Stimulated activated CD8-positive, alpha-beta memory T cell treated with anti-CD3 and anti-CD28 coated beads, Interleukin-4, amount 100 ng/mL, for 1 hour (primary cell): ENCODE measurements around the gene TMEM40.
"Not testable (repeated sequence)": the region's sequence is repeated elsewhere in the genome, so short reads cannot be mapped to it uniquely, and the experiment has no call there.

ENCODE experiments used
- DNase-seq, 2 donors: peaks; one replicate each; pipeline ENCODE4 v3.0.0-alpha.2; 2020; ENCODE audit warnings: low read depth in 2 of 2, low spot score in 1 of 2

Gene TMEM40

GRCh38 chr3:12752102-12752501 lies 7.0 kb downstream of the TMEM40 start:
- no peak for DNase-seq

GRCh38 chr3:12751571-12751970 lies 7.5 kb downstream of the TMEM40 start:
- no peak for DNase-seq

GRCh38 chr3:12750658-12751071 lies 8.4 kb downstream of the TMEM40 start:
- no peak for DNase-seq

GRCh38 chr3:12750223-12750622 lies 8.8 kb downstream of the TMEM40 start:
- DNase-seq = no peak

GRCh38 chr3:12748477-12748876 lies 10.6 kb downstream of the TMEM40 start:
- no peak for DNase-seq

- no peak for DNase-seq
Observed at GRCh38 chr3:12746419-12746818, 12.6 kb downstream of the TMEM40 start.

- no peak for DNase-seq
Observed at GRCh38 chr3:12744326-12744725, 14.7 kb downstream of the TMEM40 start.

GRCh38 chr3:12743583-12743982 lies 15.5 kb downstream of the TMEM40 start:
- DNase-seq = no peak

GRCh38 chr3:12742330-12743107 lies 16.5 kb downstream of the TMEM40 start:
- no peak for DNase-seq

GRCh38 chr3:12741209-12741608 lies 17.9 kb downstream of the TMEM40 start:
- no peak for DNase-seq

GRCh38 chr3:12737833-12738232 lies 21.2 kb downstream of the TMEM40 start:
- no peak for DNase-seq

GRCh38 chr3:12737319-12737718 lies 21.7 kb downstream of the TMEM40 start:
- DNase-seq = no peak

GRCh38 chr3:12734960-12735359 lies 24.1 kb downstream of the TMEM40 start:
- no peak for DNase-seq

- DNase-seq = no peak
Observed at GRCh38 chr3:12733566-12733965, 25.5 kb downstream of the TMEM40 start.

- DNase-seq = no peak
Observed at GRCh38 chr3:12730506-12731242, 28.4 kb downstream of the TMEM40 start.

GRCh38 chr3:12729051-12729651 lies 29.9 kb downstream of the TMEM40 start:
- DNase-seq = no peak

- DNase-seq = no peak
Observed at GRCh38 chr3:12727937-12728336, 31.1 kb downstream of the TMEM40 start.

- no peak for DNase-seq
Observed at GRCh38 chr3:12727481-12727880, 31.6 kb downstream of the TMEM40 start.

GRCh38 chr3:12725436-12725835 lies 33.6 kb downstream of the TMEM40 start:
- no peak for DNase-seq

- DNase-seq = no peak
Observed at GRCh38 chr3:12724794-12725193, 34.3 kb downstream of the TMEM40 start.

- DNase-seq = not testable (repeated sequence)
Observed at GRCh38 chr3:12723362-12723761, 35.7 kb downstream of the TMEM40 start.

- no peak for DNase-seq
Observed at GRCh38 chr3:12722226-12722625, 36.8 kb downstream of the TMEM40 start.
